Fibroblast of mammary gland (primary cell): ENCODE results near the gene MAFG.
"Not testable (repeated sequence)": the region's sequence is repeated elsewhere in the genome, so short reads cannot be mapped to it uniquely, and the experiment has no call there.

Source experiments
- DNase-seq: peaks from one replicate; pipeline ENCODE4 v3.0.0-alpha.2; 2010; ENCODE audit warnings: low read depth
- H3K4me3 ChIP-seq: 2 replicates; pipeline ENCODE4 v1.5.1; 2011; ENCODE audit warnings: low read depth, mild to moderate bottlenecking, low read length, moderate library complexity; ENCODE audit not compliant: control insufficient read depth
- CTCF ChIP-seq: conservative IDR thresholded peaks from 2 replicates; pipeline ENCODE4 v1.5.1; 2011; ENCODE audit warnings: low read depth, low read length, inconsistent platforms; ENCODE audit not compliant: control insufficient read depth, insufficient read depth

MAFG gene

GRCh38 chr17:81921996-81922565 is 5.5 kb downstream of the MAFG start:
- TF ChIP-seq CTCF = no peak
- H3K4me3 ChIP-seq = no peak overlapping the region
- no peak for DNase-seq

- no peak overlapping the region for H3K4me3 ChIP-seq
- no peak for TF ChIP-seq CTCF
- no peak for DNase-seq
These were observed 6.0 kb downstream of the MAFG start for GRCh38 chr17:81921537-81921862.

GRCh38 chr17:81920612-81921536 is 6.7 kb downstream of the MAFG start:
- no peak for DNase-seq
- no peak overlapping the region for H3K4me3 ChIP-seq
- TF ChIP-seq CTCF = no peak

DNA sequence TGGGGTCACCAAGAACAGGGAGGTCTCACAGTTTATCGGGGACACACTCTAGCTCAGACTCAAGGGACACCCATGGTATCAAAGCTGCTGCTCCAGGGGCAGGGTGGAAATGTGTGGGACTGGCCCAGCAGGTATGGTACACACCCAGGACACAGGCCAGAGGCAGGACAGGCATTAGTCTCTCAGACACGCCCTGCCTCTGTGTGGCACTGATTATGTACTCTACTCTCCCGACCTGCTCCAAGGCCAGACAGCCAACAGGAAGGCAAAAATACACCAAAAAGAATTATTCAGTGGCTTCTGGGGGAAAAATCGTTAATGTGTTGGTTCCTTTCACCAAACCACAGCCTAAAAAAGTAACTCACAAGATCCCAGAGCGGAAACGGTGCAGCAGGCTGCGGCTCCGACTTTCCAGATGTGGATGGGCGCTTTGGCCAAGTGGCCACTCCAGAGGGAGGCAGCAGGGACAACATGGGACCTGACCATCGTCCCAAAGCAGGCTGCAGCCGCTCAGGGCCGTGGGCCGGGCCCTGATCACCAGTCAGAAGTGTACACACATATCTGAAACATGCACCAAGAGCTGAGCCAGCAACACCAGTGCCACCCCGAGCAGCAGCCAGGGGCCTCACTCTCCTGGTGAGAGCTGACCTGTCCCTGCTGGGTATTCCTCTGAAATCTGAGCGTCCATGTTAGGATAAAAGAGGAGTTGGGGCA is 8.5 kb downstream of the MAFG start:
- TF ChIP-seq CTCF = no peak
- H3K4me3 ChIP-seq = no peak overlapping the region
- no peak for DNase-seq

DNA sequence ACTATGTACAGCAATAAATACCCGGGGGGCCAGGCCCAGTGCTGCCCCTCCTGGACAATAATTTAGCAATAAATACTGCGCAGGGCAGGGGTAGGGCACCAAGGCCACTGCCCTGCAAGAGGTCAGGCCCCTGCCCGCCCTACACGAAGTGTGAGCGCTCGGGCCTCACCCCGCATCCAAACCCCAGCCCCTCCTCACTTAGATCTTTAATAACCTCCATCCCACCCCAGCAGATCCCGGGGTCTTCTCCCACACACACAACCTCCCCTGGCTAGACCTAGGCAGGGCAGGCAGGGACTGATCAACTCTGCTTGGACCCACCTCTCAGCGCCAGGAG is 9.2 kb downstream of the MAFG start:
- H3K4me3 ChIP-seq, DNase-seq: not testable (repeated sequence)

DNA sequence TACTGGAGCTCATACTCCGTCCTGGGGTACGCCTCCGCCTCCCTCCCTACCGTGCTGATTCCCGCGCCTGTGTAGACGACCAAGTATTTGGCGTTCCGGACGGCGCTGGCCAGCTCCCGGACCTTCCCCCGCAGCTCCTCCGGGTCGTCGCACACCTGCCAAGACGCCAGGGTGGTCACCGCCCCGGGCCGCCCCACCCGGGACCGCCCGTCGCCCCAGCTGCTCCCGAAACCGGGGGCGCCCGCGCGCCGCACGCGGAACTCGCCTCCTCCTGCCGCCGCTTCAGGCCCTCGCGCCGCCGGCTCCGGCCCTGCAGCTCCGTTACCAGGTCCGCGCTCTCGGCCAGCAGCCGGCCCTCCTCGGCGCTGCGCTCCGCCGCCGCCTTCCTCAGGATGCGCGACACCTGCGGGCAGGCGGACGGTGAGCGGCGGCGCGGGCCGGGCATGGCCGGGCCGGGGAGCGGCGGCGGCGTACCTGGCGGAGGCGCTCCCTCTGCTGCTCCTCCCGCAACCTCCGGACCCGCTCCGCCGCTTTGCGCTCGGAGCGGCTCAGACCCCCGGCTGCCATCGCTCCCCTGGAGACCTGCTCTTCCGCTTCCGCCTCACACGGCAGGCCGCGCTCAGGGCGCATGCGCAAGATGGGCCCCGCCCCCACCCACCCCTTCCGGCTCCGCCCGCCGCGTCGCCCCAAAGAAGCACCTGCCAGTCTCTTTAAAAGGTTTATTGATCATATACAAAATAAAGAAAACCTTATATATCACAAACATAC is 9.8 kb downstream of the MAFG start, which contains the start of gene SIRT7:
Gene SIRT7 (minus strand): TSS at position 612 of the 768 bp plus-strand sequence. CDS start 45 bp downstream, at position 567.
- DNase-seq = peak; percentile 48
- no peak for TF ChIP-seq CTCF
- H3K4me3 ChIP-seq = peak within 1 kb of the TSS; percentile 60
